ENCODE data around the gene DAZAP2.

GRCh38 chr12:51225771-51226170, 12.9 kb upstream of the DAZAP2 start:
- TF ChIP-seq CTCF (IDR thresholded peaks at IDR 0.05) (no peak), POLR2A (IDR thresholded peaks at IDR 0.05) (no peak)

All from uterus (tissue), 2 donors.